ENCODE data around the gene GBP6.
"Not testable (repeated sequence)": the region's sequence is repeated elsewhere in the genome, so short reads cannot be mapped to it uniquely, and the experiment has no call there.

GBP6 gene

DNA sequence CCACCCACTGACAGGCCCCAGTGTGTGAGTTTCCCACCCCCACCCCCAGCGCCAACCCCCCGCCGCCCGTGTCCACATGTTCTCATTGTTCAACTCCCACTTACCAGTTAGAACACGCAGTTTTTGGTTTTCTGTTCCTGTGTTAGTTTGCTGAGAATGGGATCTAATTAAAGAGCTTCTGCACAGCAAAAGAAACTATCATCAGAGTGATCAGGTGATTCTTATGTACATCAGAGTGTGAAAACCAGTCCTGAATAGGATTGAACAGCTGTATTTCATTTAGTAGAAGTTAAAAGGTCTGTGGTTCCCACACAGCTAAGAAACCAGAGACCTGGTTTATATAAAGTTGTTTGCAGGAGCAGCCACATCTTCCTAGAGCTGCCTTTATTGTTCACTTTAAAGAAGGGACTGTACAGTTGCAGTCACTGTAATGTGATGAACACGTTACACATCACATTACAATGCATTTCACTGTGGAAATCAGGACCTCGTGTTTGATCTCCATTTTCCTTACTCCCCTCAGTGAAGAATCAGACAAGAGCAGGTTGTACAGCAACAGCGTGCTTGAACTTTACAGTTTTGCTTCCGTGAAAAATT lies 1.2 kb downstream of the GBP6 start:
- in situ Hi-C loops (cut with MboI; ENCODE audit: low sequenced_read_pairs), result no loop called here

DNA sequence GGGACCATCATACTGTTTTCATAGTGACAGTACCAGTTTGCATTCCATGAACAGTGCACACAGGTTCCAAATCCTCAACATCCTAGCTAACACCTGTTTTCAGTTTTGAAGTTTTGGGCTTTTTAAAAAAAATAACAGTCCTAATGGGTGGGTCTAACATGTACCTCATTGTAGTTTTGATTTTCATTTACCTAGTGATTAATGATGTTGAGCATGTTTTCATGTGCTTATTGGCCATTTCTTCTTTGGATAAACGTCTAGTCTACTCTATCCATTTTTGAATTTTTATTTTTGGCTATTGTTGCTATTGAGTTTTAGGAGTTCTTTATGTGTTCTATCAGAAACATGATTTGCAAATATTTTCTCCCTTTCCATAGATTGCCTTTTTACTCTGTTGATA lies 3.4 kb downstream of the GBP6 start:
- in situ Hi-C loops (cut with MboI; ENCODE audit: low sequenced_read_pairs), result no loop called here

DNA sequence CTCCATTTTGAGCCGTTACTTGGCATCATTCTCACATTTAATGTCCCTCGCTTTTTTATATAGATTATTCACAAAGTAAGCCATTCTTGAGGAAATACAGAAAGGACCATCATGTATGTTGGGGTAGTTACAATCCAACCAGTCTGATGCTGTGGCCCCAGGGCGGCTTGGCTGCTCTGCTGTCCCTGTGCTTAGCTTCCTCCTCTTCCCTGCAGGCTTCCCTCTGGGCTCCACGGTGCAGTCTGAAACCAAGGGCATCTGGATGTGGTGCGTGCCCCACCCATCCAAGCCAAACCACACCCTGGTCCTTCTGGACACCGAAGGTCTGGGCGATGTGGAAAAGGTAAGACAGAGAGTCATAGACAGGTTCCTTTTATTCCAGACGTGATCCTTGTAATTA lies 5.5 kb downstream of the GBP6 start:
- in situ Hi-C loops (cut with MboI; ENCODE audit: low sequenced_read_pairs), result no loop called here

DNA sequence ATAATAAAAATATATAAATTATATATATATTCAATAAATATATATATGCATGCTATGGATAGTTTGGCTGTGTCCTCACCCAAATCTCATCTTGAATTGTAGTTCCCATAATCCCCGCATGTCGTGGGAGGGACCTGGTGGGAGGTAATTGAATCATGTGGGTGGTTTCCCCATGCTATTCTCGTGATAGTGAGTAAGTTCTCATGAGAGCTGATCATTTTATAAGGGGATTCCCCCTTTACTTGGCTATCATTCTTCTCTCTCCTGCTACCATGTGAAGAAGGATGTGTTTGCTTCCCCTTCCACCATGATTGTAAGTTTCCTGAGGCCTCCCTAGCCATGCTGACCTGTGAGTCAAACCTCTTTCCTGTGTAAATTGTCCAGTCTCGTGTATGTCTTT lies 10.0 kb downstream of the GBP6 start:
- in situ Hi-C loops (cut with MboI; ENCODE audit: low sequenced_read_pairs), result not testable (repeated sequence)

DNA sequence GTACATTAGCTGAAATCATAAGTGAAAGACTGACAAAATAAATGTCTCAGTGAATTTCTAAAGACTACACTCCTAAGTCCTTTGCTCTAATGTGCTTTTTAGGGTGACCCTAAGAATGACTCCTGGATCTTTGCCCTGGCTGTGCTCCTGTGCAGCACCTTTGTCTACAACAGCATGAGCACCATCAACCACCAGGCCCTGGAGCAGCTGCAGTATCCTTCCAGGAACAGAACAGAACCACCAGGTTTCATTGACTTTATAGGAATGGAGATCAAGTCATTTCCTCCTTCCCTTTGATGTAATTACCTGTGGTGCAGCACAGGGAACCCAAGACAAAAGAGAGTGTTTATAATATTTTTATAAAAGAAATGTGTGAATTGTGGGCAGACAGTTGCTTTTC lies 14.1 kb downstream of the GBP6 start:
- in situ Hi-C loops (cut with MboI; ENCODE audit: low sequenced_read_pairs), result no loop called here

DNA sequence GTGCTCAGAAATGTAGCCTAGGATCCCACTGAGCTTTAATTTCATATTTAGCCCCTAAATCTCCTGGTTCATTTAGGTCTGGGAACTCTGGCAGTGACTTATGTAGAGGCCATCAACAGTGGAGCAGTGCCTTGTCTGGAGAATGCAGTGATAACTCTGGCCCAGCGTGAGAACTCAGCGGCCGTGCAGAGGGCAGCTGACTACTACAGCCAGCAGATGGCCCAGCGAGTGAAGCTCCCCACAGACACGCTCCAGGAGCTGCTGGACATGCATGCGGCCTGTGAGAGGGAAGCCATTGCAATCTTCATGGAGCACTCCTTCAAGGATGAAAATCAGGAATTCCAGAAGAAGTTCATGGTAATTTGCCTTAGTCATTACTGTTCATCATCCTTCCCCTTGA lies 17.8 kb downstream of the GBP6 start:
- in situ Hi-C loops (cut with MboI; ENCODE audit: low sequenced_read_pairs), result no loop called here

DNA sequence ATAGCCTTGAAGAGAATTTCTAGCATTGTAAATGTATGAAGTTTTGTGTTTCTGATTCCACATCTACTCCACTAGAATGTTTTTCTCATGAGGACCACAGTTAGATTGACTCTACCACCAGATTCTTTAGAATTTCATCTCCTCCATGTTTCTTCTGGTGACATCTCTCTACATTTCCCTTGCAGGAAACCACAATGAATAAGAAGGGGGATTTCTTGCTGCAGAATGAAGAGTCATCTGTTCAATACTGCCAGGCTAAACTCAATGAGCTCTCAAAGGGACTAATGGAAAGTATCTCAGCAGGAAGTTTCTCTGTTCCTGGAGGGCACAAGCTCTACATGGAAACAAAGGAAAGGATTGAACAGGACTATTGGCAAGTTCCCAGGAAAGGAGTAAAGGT lies 18.6 kb downstream of the GBP6 start:
- in situ Hi-C loops (cut with MboI; ENCODE audit: low sequenced_read_pairs), result no loop called here

DNA sequence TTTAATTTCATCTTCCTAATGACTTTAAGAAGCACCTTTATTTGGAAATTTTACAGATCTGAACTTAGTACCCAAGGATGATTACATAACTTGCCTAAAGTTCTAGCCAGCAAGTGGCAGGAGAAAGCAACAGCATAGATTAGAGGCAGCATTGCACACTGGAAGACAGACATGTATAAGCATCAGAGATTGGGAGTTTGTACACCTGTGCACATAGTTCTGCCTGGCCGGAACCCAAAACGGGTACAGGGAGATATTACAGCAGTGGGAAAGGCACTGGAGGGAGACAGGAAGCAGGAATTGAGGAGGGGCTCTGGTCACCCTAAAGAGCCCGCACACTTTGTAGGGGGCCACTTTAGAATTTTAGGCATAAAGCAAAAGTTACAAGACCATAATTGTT lies 19.3 kb downstream of the GBP6 start:
- in situ Hi-C loops (cut with MboI; ENCODE audit: low sequenced_read_pairs), result no loop called here

DNA sequence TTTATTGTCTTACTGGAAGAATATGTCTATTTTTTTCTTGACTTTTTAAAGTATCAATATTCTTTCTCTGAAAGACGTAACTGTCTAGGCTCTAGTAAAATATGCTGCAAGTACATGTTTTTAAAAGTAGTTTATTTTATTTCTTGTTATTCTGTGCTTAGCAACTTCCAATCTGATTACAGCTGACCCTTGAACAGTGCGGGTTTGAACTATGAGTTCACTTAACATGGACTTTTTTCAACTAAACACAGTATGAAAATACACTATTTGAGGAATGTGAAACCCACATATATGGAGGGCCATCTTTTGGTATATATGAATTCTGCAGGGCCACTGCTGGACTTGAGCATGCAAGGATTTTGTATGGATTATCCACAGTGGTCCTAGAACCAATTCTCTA lies 26.8 kb downstream of the GBP6 start:
- in situ Hi-C loops (cut with MboI; ENCODE audit: low sequenced_read_pairs), result no loop called here

DNA sequence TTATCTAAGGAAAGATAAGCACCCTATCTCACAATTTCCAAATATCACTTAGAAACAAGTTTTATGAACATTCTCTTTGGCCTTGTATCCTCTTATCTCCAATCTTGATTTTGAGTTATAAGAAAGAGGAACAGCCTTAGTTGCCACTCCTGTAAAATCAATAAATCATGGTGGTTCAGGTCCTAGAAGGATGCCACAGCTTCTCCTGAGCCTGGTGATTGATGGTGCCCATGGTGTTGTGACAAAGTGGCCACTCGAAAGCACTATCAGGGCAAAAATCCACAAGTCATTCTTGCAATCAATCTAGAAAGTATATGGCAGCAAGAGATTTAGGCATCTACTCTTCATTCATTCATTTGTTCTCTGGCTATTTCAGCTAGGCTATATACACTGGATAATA lies 27.8 kb downstream of the GBP6 start:
- in situ Hi-C loops (cut with MboI; ENCODE audit: low sequenced_read_pairs), result no loop called here

DNA sequence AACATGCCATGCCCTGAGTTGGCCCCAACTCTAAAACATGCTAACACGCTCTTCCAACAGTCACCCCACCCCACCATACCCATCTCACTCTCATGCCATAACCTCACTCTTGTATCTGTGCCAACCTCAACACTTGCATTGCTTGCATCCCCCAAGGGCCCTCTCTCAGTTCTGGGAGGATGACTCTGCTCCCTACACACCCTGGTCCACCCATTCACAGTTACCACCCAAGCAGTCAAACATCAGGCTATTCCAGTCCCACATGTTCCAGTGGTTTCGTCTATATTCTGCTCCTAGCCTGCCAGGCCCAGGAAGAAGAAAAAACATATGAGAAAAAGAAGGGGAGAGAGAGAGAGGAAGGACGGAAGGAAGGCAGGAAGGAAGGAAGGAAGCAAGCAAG lies 31.0 kb downstream of the GBP6 start:
- in situ Hi-C loops (cut with MboI; ENCODE audit: low sequenced_read_pairs), result no loop called here

DNA sequence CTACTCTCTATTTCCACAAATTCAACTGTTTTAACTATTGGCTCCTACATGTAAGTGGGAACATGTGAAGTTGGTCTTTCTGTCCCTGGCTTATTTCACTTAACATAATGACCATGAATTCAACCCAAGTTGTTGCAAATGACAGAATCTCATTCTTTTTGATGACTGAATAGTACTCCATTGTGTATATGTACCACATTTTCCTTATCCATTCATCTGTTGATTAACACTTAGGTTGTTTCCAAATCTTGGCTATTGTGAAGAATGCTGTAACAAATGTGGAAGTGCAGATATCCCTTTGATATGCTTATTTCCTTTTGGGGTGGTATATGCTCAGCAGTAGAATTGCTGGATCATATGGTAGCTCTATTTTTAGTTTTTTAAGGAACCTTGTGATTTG lies 33.0 kb downstream of the GBP6 start:
- in situ Hi-C loops (cut with MboI; ENCODE audit: low sequenced_read_pairs), result no loop called here

DNA sequence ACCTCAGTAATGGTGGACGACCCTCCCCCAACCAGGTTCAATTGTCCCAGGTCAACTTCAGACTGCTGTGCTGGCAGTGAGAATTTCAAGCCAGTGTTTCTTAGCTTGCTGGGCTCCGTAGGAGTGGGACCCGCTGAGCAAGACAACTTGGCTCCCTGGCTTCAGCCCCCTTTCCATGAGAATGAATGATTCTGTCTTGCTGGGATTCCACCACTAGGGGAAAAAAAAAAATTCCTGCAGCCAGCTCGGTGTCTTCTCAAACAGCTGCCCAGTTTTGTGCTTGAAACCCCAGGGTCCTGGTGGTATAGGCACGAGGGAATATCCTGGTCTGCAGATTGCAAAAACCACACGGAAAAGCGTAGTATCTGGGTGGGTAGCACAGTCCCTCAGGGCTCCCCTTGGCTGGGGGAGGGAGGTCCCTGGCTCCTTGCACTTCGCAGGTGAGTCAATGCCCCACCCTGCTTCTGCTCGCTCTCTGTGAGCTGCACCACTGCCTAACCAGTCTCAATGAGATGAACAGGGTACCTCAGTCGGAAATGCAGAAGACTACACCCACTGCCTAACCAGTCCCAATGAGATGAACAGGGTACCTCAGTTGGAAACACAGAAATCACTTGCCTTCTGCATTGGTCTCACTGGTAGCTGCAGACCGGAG lies 41.5 kb downstream of the GBP6 start:
- in situ Hi-C loops (cut with MboI; ENCODE audit: low sequenced_read_pairs), result no loop called here

DNA sequence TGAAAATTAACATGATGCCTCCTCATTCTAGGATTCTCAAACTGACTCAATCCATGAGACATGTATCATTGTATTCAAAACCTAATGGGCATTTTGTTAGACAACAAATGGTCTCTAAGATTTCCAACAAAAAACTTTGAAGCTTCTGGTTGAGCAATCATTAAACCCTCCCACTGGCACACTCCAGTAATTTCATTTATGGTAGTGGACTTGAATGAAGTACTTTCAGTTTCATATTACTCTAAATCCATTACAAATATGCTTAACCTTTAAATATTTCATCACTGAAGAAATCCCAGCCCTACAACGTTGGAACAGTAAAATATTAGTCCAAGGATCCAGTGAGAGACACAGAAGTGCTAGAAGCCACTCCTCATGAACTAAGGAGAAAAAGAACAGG lies 43.5 kb downstream of the GBP6 start:
- in situ Hi-C loops (cut with MboI; ENCODE audit: low sequenced_read_pairs), result no loop called here

DNA sequence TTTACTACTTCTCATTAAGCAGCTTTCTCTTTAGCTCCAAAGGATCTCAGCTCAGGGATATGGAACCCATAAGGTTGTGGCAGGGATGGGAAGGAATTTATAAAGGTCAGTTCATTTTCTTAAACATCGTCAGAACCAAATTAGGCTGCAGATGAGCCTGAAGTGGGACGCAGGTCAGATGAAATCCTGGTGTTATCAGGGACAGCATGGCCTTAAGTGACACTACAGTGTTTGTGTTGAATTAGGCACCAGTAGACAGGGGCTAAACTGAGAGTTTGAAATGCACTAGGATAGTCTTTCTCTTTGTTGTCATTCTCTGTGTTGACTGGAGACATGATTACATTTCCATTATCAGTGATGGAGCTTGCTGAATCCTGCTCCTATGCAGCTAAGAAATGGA lies 43.9 kb downstream of the GBP6 start:
- in situ Hi-C loops (cut with MboI; ENCODE audit: low sequenced_read_pairs), result not testable (repeated sequence)

DNA sequence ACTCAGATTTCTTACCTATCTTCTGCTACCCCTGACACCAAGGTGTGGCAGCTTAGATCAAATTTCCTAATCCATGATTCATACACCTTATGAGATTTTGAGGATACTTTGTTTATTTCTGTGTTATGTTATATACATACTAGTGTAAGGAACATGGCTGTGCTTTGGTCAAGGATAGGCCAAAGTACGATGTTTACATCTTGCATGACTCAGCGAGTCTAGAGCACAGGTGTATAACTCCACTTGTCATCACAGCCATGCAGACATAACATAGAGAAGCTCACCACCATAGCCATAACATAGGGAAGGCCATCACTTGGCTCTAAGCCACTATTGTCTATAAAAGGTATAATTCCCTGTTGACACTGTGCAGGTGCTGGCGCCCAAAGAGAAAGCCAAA lies 61.2 kb downstream of the GBP6 start:
- in situ Hi-C loops (cut with MboI; ENCODE audit: low sequenced_read_pairs), result no loop called here

DNA sequence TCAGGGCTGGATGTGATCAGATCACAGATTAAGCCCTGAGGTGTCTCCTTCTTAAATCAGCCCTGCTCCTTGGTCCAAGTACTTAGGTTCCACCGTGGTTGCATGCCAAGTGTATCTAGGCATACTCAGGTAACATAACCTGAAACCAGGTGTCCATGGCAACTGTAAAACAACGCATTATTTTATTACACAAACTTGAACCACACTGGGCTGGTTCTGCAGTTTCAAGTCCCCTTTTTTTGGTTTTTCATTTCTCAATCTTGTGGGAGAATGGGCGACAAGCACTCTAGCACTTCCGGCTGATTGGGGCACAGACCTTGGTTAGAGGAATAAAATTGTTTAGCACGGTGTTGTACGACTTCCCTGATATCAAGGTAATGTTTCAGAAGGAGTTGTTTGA lies 65.2 kb downstream of the GBP6 start:
- in situ Hi-C loops (cut with MboI; ENCODE audit: low sequenced_read_pairs), result no loop called here

DNA sequence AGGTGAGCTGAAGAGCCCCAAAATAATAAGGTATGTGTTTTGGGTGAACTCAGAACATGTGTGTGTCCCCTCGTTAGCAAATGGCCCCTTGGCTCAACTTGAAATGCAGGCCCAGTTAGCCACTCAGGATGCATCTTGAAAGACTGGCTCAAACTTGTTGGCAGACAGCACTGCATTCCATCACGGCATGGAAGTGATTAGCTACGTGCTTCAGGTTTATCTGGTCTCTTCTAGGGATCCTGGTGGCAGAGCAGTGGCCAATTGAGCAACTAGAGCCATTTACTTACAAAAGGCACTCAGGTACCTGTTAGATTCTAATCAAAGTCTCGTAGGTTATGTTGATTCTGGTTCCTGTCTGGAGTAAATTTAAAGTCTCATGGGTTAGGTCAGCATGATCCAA lies 65.8 kb downstream of the GBP6 start:
- in situ Hi-C loops (cut with MboI; ENCODE audit: low sequenced_read_pairs), result not testable (repeated sequence)

DNA sequence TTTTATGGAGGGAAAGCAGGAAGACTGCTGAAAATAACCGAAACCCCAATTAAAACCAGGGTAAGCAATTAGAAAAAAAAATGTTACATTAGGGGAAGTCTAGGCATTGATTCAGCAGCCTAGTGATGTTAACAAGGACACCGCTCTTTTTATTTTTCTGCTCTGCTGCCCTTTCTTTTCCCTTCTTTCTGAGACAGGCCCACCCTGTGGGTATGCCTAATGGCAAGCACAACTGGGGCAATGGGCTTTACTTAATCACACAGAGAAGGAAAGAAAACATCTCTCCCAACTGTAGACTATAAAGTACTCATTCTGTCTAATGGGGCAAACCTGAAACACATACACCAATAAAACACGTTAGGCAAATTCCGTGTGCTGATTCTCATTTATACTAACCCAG lies 69.6 kb downstream of the GBP6 start:
- in situ Hi-C loops (cut with MboI; ENCODE audit: low sequenced_read_pairs), result no loop called here

DNA sequence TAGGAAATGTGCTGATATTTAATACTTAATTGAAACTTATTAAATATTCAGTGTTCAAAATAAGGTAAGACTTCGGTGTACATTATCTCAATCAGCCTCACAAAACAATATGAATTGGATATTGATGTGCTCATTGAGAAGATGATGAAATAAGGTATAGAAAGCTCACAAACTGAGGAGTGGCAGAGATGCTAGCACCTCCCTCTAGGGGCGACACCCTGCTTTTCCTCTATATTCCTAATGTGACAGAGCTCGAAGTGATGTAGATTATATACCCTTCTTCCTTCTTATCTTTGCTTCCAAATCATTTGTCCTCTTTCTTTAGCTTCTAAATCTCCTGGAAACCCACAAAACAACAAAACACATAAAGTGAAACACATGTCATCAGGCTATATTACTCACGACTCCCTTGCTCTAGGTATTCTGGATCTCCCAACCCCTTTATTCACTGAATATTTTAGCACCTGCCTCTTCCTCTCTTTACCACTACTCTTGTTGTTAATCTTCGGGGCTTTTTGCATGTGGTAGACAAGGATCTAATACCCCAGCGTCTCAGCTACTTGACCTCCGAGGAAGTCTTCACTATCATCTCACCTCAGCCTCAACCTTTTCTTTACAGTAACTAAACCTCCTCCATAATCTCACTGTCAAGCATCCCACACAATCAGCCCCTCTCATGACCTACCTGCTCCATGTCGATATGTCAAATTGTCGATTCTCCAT lies 70.4 kb downstream of the GBP6 start:
- in situ Hi-C loops (cut with MboI; ENCODE audit: low sequenced_read_pairs), result not testable (repeated sequence)

All from HL-60/S4 (cell line).